SJCRH30 (cell line): ENCODE results near the gene ACBD4. TPM values are rescaled to one million over a fixed set of nuclear protein-coding genes. Genes with fewer than 3 reads are reported as not detected.
A peak's percentile ranks its signal among the peaks of the same experiment; 100 is the strongest.

Experiments used
- DNase-seq, 2 experiments: peaks; one replicate each; pipeline ENCODE4 v3.0.0-alpha.2; 2015 to 2020
- H3K27ac ChIP-seq: fragments of 250-450 bp; sonication (Bioruptor Pico); 2 replicates; pipeline ENCODE4 v1.5.1; 2020; ENCODE audit warnings: mild to moderate bottlenecking, moderate library complexity
- H3K27me3 ChIP-seq: fragments of 250-450 bp; sonication (Bioruptor Pico); 2 replicates; pipeline ENCODE4 v1.5.1; 2020; ENCODE audit warnings: mild to moderate bottlenecking, moderate library complexity
- H3K36me3 ChIP-seq: fragments of 250-450 bp; sonication (Bioruptor Pico); 2 replicates; pipeline ENCODE4 v1.5.1; 2020; ENCODE audit warnings: mild to moderate bottlenecking, moderate library complexity
- H3K4me1 ChIP-seq: fragments of 250-450 bp; sonication (Bioruptor Pico); 2 replicates; pipeline ENCODE4 v1.5.1; 2020; ENCODE audit warnings: mild to moderate bottlenecking, moderate library complexity
- H3K4me3 ChIP-seq: fragments of 250-450 bp; sonication (Bioruptor Pico); 2 replicates; pipeline ENCODE4 v1.5.1; 2020; ENCODE audit warnings: mild to moderate bottlenecking, moderate library complexity
- H3K9me3 ChIP-seq: fragments of 250-450 bp; sonication (Bioruptor Pico); replicated peaks from 2 replicates; pipeline ENCODE4 v1.5.1; 2020; ENCODE audit warnings: mild to moderate bottlenecking, moderate library complexity
- total RNA-seq: library from RNA; depleted of rRNA; stranded (reverse); fragments of >200 nt; shearing (Covaris generic); gene quantifications from 2 replicates; pipeline ENCODE4 v1.2.3, GENCODE V29; 2014

ACBD4 gene
- total RNA-seq, 1 experiment from 2014 or later, result 0.61 TPM

- Histone ChIP-seq H3K27me3 (no peaks in the 10 kb centered on the region), H3K9me3 (no peaks in the 10 kb centered on the region), H3K27ac (no peak overlapping the region), H3K4me1 (no peaks in the 10 kb centered on the region), H3K4me3 (no peak overlapping the region), H3K36me3 (peaks cover 91% of the 10 kb centered on the region)
- DNase-seq, result peak; percentile 81 to 90
These were observed 36.4 kb upstream of the ACBD4 start for GRCh38 chr17:45098869-45099616.

- no peaks in the 10 kb centered on the region for H3K9me3 ChIP-seq
- no peak overlapping the region for H3K27ac ChIP-seq
- no peak for DNase-seq
- H3K27me3 ChIP-seq, result no peaks in the 10 kb centered on the region
- H3K4me1 ChIP-seq, result no peaks in the 10 kb centered on the region
- H3K36me3 ChIP-seq, result peaks cover 82% of the 10 kb centered on the region
- H3K4me3 ChIP-seq, result no peak overlapping the region
These were observed 34.0 kb upstream of the ACBD4 start for GRCh38 chr17:45101546-45101882.

GRCh38 chr17:45101883-45102811 lies 33.3 kb upstream of the ACBD4 start:
- Histone ChIP-seq H3K4me1 (no peaks in the 10 kb centered on the region), H3K9me3 (no peaks in the 10 kb centered on the region), H3K27ac (no peak overlapping the region), H3K36me3 (peaks cover 76% of the 10 kb centered on the region), H3K4me3 (no peak overlapping the region), H3K27me3 (no peaks in the 10 kb centered on the region)
- no peak for DNase-seq

DNA sequence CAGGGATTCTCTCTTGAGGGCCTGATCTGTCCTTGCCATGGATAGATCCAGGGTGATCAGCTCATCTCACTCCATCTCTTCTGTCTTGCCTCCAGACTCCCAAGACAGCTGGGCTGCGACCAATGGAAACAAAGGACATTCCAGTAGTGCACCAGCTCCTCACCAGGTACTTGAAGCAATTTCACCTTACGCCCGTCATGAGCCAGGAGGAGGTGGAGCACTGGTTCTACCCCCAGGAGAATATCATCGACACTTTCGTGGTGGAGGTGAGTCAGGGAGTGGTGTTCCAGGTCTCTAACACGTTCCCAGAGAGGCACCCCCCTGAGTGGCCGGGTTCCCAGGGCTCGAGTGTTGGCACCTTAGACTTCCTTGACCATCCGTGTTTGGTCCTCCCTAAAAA lies 32.6 kb upstream of the ACBD4 start:
- DNase-seq, result no peak
- Histone ChIP-seq H3K27ac (no peak overlapping the region), H3K9me3 (no peaks in the 10 kb centered on the region), H3K4me1 (no peaks in the 10 kb centered on the region), H3K27me3 (no peaks in the 10 kb centered on the region), H3K36me3 (peaks cover 74% of the 10 kb centered on the region), H3K4me3 (no peak overlapping the region)

- no peaks in the 10 kb centered on the region for H3K4me1 ChIP-seq
- no peak overlapping the region for H3K4me3 ChIP-seq
- no peak overlapping the region for H3K27ac ChIP-seq
- H3K36me3 ChIP-seq, result peaks cover 69% of the 10 kb centered on the region
- no peaks in the 10 kb centered on the region for H3K27me3 ChIP-seq
- DNase-seq, result no peak
- no peaks in the 10 kb centered on the region for H3K9me3 ChIP-seq
These were observed 32.2 kb upstream of the ACBD4 start for GRCh38 chr17:45103269-45103795.

GRCh38 chr17:45104029-45104428 lies 31.5 kb upstream of the ACBD4 start:
- Histone ChIP-seq H3K27ac (no peak overlapping the region), H3K36me3 (peaks cover 69% of the 10 kb centered on the region), H3K27me3 (no peaks in the 10 kb centered on the region), H3K4me3 (no peak overlapping the region), H3K4me1 (no peaks in the 10 kb centered on the region), H3K9me3 (no peaks in the 10 kb centered on the region)
- DNase-seq, result no peak

- no peak for DNase-seq
- Histone ChIP-seq H3K4me3 (no peak overlapping the region), H3K27me3 (no peaks in the 10 kb centered on the region), H3K36me3 (peaks cover 69% of the 10 kb centered on the region), H3K4me1 (no peaks in the 10 kb centered on the region), H3K9me3 (no peaks in the 10 kb centered on the region), H3K27ac (no peak overlapping the region)
These were observed 31.0 kb upstream of the ACBD4 start for GRCh38 chr17:45104497-45104896.

DNA sequence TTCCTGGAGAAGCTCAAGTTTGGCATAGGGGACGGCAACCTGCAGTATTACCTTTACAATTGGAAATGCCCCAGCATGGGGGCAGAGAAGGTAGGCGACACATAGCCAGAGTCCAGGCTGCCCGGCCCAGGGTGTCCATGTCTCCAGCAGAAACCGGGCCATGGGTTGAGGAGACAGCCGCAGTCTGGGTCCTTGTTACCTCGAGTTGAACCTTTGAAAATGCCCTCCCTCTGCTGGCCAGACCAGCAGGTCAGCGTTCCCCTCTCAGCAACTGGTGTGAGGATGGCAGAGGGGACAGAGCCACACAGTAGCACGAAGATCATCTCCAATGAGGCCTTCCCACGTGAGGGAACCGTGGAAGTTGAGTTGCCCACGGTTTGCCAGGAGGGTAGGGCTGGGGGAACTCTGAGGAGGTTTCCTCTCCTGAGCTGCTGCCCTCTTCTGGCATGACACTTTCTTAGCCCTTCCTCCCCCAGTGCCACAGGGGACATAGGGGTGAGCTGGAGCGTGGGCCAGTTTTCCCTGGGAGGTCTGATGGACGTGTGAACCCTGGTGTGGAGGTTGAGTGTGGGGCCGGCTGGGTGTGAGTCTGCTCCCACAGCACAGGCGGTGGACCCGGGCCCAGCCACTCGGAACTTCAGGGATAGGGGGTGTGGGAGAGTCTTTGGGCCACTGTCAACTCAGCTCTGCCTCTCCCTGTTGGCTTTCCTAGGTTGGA lies 30.4 kb upstream of the ACBD4 start:
- DNase-seq, result no peak

DNA sequence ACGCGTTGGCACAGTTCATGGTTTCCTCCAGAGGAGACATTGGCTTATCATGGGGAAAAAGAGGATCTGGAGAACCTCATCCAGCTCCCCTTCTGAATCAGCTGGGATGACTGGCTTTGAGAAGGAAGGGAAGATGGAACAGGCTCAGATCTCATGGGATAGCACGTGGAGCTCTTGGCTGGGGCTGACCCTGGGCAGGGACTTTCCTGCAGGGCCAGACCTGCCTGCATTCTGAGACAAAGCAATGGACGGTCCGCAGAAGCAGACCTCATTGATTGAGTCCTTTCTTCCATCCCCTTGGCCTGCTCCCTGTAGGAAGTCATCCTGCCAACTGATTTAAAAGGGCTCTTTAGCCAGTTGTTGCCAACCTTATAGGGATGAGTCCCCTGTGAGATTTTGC lies 29.4 kb upstream of the ACBD4 start:
- no peaks in the 10 kb centered on the region for H3K27me3 ChIP-seq
- no peaks in the 10 kb centered on the region for H3K4me1 ChIP-seq
- no peaks in the 10 kb centered on the region for H3K9me3 ChIP-seq
- peaks cover 57% of the 10 kb centered on the region for H3K36me3 ChIP-seq
- DNase-seq, result no peak
- H3K4me3 ChIP-seq, result no peak overlapping the region
- H3K27ac ChIP-seq, result no peak overlapping the region

More for the DNA sequence above, 30.4 kb upstream of the ACBD4 start:
- H3K27ac ChIP-seq, result no peak overlapping the region
- peaks cover 63% of the 10 kb centered on the region for H3K36me3 ChIP-seq
- no peaks in the 10 kb centered on the region for H3K9me3 ChIP-seq
- no peak overlapping the region for H3K4me3 ChIP-seq
- H3K27me3 ChIP-seq, result no peaks in the 10 kb centered on the region
- no peaks in the 10 kb centered on the region for H3K4me1 ChIP-seq

- H3K4me1 ChIP-seq, result no peaks in the 10 kb centered on the region
- H3K4me3 ChIP-seq, result no peak overlapping the region
- DNase-seq, result no peak
- H3K27ac ChIP-seq, result no peak overlapping the region
- H3K9me3 ChIP-seq, result no peaks in the 10 kb centered on the region
- peaks cover 54% of the 10 kb centered on the region for H3K36me3 ChIP-seq
- no peaks in the 10 kb centered on the region for H3K27me3 ChIP-seq
These were observed 28.9 kb upstream of the ACBD4 start for GRCh38 chr17:45106582-45106981.

DNA sequence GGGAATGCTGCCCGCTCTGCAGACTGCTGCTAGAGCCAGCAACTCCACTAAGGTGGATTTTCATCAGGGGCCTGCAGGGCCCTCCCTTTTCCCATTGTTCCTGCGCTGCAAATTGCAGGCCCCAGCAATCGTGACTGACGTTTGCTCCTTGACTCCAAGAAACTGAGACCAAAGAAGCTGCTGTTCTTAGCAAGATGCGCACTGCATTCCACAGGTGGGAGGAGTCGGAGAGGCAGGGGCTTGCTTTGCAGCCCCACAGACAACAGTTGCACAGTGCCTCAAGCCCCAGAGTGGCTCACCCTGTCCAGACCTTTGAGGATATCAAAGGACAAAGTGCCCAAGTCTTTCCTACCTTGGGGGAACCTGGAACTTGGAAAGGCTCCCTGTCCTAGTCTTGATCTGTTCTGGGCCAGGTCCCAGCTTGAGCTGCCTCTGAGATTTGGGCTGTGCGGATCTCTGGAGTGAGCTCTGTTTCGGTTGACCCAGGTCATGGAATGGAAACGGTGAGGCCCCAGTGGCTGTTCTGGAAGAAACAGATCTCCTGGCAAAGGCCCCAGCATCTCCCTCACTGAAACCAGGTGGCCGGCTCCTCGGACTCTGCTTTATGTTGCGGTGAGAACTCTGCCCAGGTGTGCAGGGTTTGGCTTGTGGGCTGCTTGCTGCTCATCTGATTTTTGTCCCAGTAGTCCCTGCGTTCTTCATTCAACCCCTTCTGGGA lies 28.0 kb upstream of the ACBD4 start:
- Histone ChIP-seq H3K9me3 (no peaks in the 10 kb centered on the region), H3K36me3 (peaks cover 45% of the 10 kb centered on the region), H3K27ac (no peak overlapping the region), H3K4me1 (no peaks in the 10 kb centered on the region), H3K27me3 (no peaks in the 10 kb centered on the region), H3K4me3 (no peak overlapping the region)
- DNase-seq, result no peak

GRCh38 chr17:45108051-45108450 lies 27.4 kb upstream of the ACBD4 start:
- H3K27ac ChIP-seq, result no peak overlapping the region
- peaks cover 39% of the 10 kb centered on the region for H3K36me3 ChIP-seq
- no peak for DNase-seq
- H3K4me3 ChIP-seq, result no peak overlapping the region
- H3K27me3 ChIP-seq, result no peaks in the 10 kb centered on the region
- H3K4me1 ChIP-seq, result no peaks in the 10 kb centered on the region
- H3K9me3 ChIP-seq, result no peaks in the 10 kb centered on the region

DNA sequence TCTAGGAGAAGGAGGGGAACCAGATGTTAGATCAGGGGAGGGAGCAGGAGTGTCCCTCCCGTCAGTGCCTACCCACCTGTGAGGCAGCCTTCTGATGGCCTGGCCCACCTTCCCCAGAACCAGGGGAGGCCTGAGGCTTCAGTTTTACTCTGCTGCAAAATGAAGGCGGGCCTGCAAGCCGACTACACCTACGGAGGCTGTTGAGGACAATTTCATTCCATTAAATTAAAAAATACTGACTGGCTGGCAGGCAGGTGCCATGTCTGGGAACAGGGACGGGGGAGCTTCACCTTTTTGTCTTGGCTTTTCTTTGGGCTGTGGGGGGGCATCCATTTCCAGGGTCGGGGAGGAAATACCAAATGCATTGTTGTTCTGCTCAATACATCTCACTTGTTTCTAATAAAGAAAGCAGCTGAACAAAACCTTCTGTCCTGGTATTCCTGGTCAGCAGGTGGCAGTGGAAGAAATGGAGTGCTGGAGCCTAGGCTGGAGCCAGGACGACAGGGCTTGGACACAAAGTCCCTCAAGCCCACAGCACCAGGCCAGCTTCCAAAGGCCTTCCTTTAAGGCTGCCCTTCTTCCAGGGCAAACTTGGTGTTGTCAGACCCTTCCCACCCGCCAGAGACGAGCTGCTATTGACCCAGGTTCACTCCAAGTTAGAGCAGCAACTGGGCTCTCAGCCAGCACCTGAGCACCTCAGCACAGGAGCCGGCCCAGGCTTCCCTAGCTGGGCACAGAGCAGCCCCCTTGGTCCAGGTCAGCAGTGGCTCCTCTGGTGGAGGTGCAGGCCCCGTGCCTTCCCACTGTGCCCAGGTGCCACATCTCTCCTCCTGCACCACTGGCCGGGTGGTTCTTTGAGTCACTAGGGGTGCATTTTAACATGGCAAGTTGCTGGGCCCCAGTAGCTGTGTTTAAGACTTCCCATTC lies 26.6 kb upstream of the ACBD4 start:
- no peak for DNase-seq
- H3K4me1 ChIP-seq, result no peaks in the 10 kb centered on the region
- H3K27ac ChIP-seq, result no peak overlapping the region
- H3K9me3 ChIP-seq, result no peaks in the 10 kb centered on the region
- no peaks in the 10 kb centered on the region for H3K27me3 ChIP-seq
- peaks cover 31% of the 10 kb centered on the region for H3K36me3 ChIP-seq
- no peak overlapping the region for H3K4me3 ChIP-seq
